IPS-20b (cell line): ENCODE results near the gene ITSN1.

Experiments
- H3K27ac ChIP-seq: one replicate; pipeline ENCODE4 v1.5.1; 2013; ENCODE audit warnings: low read length
- H3K27me3 ChIP-seq: 2 replicates; pipeline ENCODE4 v1.6.1; 2013; ENCODE audit warnings: mild to moderate bottlenecking, low read length, inconsistent platforms; ENCODE audit not compliant: insufficient read depth
- H3K36me3 ChIP-seq: 2 replicates; pipeline ENCODE4 v1.6.1; 2013; ENCODE audit warnings: low read depth, mild to moderate bottlenecking, inconsistent platforms, low read length, moderate library complexity; ENCODE audit not compliant: insufficient read depth
- H3K4me1 ChIP-seq: 2 replicates; pipeline ENCODE4 v1.6.1; 2013; ENCODE audit warnings: mild to moderate bottlenecking, control low read depth, inconsistent platforms, low read length, moderate library complexity; ENCODE audit not compliant: insufficient read depth
- H3K4me3 ChIP-seq: 2 replicates; pipeline ENCODE4 v1.5.1; 2013; ENCODE audit warnings: mild to moderate bottlenecking, low read length, inconsistent platforms
- H3K9ac ChIP-seq: 2 replicates; pipeline ENCODE4 v1.6.1; 2013; ENCODE audit warnings: low read depth, mild to moderate bottlenecking, inconsistent platforms, low read length, moderate library complexity
- H3K9me3 ChIP-seq: 2 replicates; pipeline ENCODE4 v1.6.1; 2013; ENCODE audit warnings: mild to moderate bottlenecking, low read depth, low read length, inconsistent platforms; ENCODE audit not compliant: insufficient read depth

ITSN1 gene

GRCh38 chr21:33820230-33820770, 178.0 kb downstream of the ITSN1 start:
- Histone ChIP-seq H3K9ac (no peak overlapping the region), H3K4me3 (no peak overlapping the region), H3K27ac (no peak overlapping the region), H3K4me1 (peaks cover under 1% of the 10 kb centered on the region; the same call in 1 of the 2 replicates), H3K36me3 (peaks cover 86% of the 10 kb centered on the region), H3K27me3 (no peaks in the 10 kb centered on the region), H3K9me3 (no peaks in the 10 kb centered on the region)

DNA sequence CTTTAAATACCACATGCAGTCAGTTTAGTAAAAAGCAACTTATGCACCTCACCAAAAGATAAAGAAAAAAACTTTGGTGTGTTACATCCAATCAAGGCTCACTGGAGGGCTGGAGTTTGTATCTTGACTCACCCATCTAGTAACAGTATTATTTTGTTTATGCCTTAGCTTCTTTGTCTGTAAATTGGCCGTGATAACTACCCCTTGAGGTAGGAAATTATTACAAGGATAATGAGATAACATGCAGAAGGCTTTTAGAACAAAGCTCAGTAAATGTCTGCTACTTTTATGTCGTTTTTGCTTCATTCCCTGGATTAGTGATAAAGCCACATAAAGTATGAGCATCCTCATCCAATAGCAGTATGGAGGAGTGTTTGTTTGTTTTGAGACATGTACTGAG, 178.5 kb downstream of the ITSN1 start:
- no peaks in the 10 kb centered on the region for H3K27me3 ChIP-seq
- no peaks in the 10 kb centered on the region for H3K9me3 ChIP-seq
- H3K4me1 ChIP-seq, result no peaks in the 10 kb centered on the region
- peaks cover 83% of the 10 kb centered on the region for H3K36me3 ChIP-seq
- H3K27ac ChIP-seq, result no peak overlapping the region
- H3K9ac ChIP-seq, result no peak overlapping the region
- no peak overlapping the region for H3K4me3 ChIP-seq

DNA sequence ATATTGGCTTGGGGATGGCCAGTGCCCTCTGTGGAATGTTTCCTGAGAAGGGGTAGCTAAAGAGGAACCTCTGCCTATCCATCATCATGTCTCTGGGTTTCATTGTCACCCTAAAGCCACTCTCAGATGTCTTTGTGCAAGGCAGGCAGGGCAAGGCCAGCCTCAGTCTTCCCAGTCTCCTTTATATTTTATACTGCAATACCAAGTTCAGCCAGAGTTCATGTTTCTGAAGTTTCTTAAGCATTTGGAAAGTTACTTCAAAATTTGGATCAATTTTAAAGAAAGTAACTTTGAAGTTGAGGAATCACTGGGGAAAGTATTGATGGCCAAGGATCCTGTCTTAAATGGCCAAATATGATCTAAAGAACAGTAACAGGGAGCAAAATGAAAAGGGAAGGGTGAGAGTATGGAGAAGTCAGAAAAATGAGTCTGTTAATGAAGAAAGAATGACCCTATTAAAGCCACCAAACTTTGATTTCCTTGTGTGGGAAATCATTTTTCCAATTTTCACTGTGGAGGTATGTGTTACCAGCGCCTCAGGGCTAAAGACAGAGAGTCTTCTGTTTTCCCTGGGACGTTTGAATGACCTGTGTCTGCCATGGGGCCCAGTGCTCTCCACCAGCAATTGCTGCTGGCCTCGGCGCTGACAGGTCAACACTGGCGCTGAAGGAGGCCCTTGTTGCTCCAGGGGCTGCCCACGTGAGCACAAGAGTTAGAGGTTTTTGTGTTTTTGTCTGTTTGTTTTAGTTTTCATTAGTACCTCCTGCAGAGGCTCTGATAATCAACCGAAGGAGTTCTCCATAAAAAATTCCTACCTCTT, 179.4 kb downstream of the ITSN1 start:
- Histone ChIP-seq H3K9me3 (no peaks in the 10 kb centered on the region), H3K27ac (no peak overlapping the region), H3K27me3 (no peaks in the 10 kb centered on the region), H3K9ac (no peak overlapping the region), H3K4me3 (no peak overlapping the region), H3K36me3 (peaks cover 81% of the 10 kb centered on the region), H3K4me1 (no peaks in the 10 kb centered on the region)

GRCh38 chr21:33824156-33824941, 182.0 kb downstream of the ITSN1 start:
- Histone ChIP-seq H3K36me3 (peaks cover 78% of the 10 kb centered on the region), H3K27ac (no peak overlapping the region), H3K9ac (no peak overlapping the region), H3K9me3 (no peaks in the 10 kb centered on the region), H3K4me3 (no peak overlapping the region), H3K27me3 (no peaks in the 10 kb centered on the region), H3K4me1 (no peaks in the 10 kb centered on the region)

DNA sequence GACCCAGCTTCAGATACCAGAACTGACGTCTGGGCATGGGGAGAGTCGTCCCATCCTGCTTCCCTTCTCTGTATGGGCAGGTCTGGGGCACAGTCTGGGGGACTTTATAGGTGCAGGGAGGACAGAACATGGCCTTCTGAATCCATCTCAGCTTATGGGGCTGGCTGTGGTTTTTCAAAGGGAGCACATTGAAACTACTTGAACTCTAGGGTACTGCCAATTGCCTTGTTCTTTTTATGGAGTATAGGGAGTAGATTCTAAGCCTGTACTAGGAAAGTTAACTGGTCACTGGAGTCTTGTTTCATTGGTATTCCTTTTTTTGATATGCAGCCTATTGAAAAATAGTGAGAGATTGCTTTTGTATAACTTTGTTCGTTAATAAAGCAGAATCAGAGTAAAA, 183.1 kb downstream of the ITSN1 start:
- H3K4me3 ChIP-seq, result no peak overlapping the region
- no peak overlapping the region for H3K27ac ChIP-seq
- H3K9ac ChIP-seq, result no peak overlapping the region
- no peaks in the 10 kb centered on the region for H3K9me3 ChIP-seq
- H3K4me1 ChIP-seq, result no peaks in the 10 kb centered on the region
- H3K27me3 ChIP-seq, result no peaks in the 10 kb centered on the region
- H3K36me3 ChIP-seq, result peaks cover 80% of the 10 kb centered on the region

GRCh38 chr21:33825915-33826314, 183.6 kb downstream of the ITSN1 start:
- H3K4me3 ChIP-seq, result no peak overlapping the region
- no peak overlapping the region for H3K9ac ChIP-seq
- H3K27me3 ChIP-seq, result no peaks in the 10 kb centered on the region
- peaks cover 78% of the 10 kb centered on the region for H3K36me3 ChIP-seq
- H3K4me1 ChIP-seq, result no peaks in the 10 kb centered on the region
- H3K9me3 ChIP-seq, result no peaks in the 10 kb centered on the region
- no peak overlapping the region for H3K27ac ChIP-seq

- Histone ChIP-seq H3K9ac (no peak overlapping the region), H3K27ac (no peak overlapping the region), H3K4me1 (no peaks in the 10 kb centered on the region), H3K4me3 (no peak overlapping the region), H3K9me3 (no peaks in the 10 kb centered on the region), H3K27me3 (no peaks in the 10 kb centered on the region), H3K36me3 (peaks cover 62% of the 10 kb centered on the region)
Measured at GRCh38 chr21:33828083-33828482, 185.8 kb downstream of the ITSN1 start.

DNA sequence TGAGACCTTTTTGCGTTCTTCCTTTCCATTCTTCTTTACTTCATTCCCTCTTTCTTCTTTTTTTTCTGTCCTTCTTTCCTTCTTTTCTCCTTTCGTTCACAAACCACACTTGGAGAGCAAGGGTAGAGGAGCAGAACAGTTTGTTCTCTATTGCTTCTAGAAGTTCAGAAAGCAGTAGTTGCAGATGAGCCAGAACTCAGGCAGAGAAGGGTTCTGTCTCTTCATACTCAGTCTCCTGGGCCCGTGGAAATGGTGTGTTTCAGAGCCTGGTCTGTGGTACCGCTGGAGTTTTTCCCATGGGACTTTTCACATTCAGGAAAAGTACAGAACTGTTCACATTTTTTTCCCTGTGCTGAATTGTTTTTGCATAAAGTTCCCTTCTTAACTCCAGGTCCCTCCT, 186.3 kb downstream of the ITSN1 start:
- no peak overlapping the region for H3K9ac ChIP-seq
- no peaks in the 10 kb centered on the region for H3K4me1 ChIP-seq
- H3K9me3 ChIP-seq, result no peaks in the 10 kb centered on the region
- H3K27me3 ChIP-seq, result no peaks in the 10 kb centered on the region
- H3K36me3 ChIP-seq, result peaks cover 59% of the 10 kb centered on the region
- no peak overlapping the region for H3K4me3 ChIP-seq
- H3K27ac ChIP-seq, result no peak overlapping the region

DNA sequence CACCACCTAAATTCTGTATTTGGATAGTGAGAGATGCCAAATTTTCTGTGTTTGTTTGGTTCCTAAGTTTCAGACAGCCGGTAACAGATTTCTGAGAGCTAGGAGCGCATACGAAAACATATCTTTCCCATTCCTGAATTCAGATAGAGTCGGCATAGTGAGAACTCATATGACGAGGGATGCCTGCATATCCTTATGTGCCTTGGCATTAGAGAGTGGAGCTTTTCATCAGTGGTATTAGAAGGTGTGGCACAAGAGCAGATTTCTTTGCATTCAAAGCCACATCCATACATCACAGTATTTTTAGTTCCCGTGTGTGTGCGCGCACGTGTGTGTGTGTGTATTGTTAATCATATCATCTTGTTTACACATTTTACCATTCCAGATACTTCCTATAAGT, 187.5 kb downstream of the ITSN1 start:
- Histone ChIP-seq H3K9me3 (no peaks in the 10 kb centered on the region), H3K36me3 (peaks cover 54% of the 10 kb centered on the region), H3K9ac (no peak overlapping the region), H3K27ac (no peak overlapping the region), H3K4me3 (no peak overlapping the region), H3K4me1 (no peaks in the 10 kb centered on the region), H3K27me3 (no peaks in the 10 kb centered on the region)

GRCh38 chr21:33831962-33832659, 189.8 kb downstream of the ITSN1 start:
- Histone ChIP-seq H3K9me3 (no peaks in the 10 kb centered on the region), H3K27me3 (no peaks in the 10 kb centered on the region), H3K36me3 (peaks cover 61% of the 10 kb centered on the region), H3K4me3 (no peak overlapping the region), H3K27ac (no peak overlapping the region), H3K4me1 (no peaks in the 10 kb centered on the region), H3K9ac (no peak overlapping the region)

DNA sequence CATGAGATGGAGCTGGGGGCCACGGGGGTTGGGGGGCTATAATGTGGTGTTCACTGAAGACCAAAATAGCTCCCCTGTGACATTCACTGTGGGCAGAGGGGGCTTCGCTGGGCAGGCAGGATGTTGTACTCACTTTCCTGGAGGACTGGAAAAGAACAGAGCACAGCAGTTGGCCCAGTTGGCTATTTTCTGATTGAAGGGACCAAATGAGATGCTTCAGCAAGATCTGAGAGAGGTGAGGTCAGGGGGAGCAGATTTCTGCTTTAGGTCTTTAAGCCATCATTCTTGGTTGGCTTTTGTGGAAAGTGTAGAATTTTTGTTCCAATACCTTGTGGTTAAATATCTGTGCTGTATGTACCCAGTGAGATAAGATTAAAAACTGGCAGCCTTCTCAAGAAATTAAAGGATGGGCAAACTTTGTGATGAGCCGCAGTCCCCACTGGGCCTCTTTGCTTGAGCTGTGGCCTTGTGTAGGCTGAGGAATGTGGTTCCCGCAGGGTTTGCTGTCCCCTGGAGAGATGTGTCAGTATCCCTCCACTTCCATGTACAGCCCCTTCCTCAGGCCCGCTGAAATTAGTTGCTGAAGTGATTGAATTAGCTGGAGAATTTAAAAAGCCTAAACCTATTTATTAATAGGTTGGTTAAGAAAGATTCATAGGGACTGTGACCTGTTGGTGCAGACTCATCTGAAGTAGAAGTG, 192.7 kb downstream of the ITSN1 start:
- Histone ChIP-seq H3K4me1 (no peaks in the 10 kb centered on the region), H3K36me3 (peaks cover 58% of the 10 kb centered on the region), H3K4me3 (no peak overlapping the region), H3K27me3 (no peaks in the 10 kb centered on the region), H3K9ac (no peak overlapping the region), H3K27ac (no peak overlapping the region), H3K9me3 (no peaks in the 10 kb centered on the region)
